Measurements from ENCODE around the gene TMEM184B.

TMEM184B gene

GRCh38 chr22:38296372-38296771 lies 23.6 kb upstream of the TMEM184B start:
- TF ChIP-seq CTCF (conservative IDR thresholded peaks at IDR 0.05; ENCODE audit: low read depth, low read length) = no peak
- DNase-seq (ENCODE audit: low read depth) = no peak
- no peak overlapping the region for H3K4me3 ChIP-seq (ENCODE audit: low read length)

GRCh38 chr22:38295863-38296262 lies 23.1 kb upstream of the TMEM184B start:
- TF ChIP-seq CTCF (conservative IDR thresholded peaks at IDR 0.05; ENCODE audit: low read depth, low read length) = no peak
- DNase-seq (ENCODE audit: low read depth) = no peak
- H3K4me3 ChIP-seq (ENCODE audit: low read length) = no peak overlapping the region

- no peak for DNase-seq (ENCODE audit: low read depth)
- H3K4me3 ChIP-seq (ENCODE audit: low read length) = no peak overlapping the region
- no peak for TF ChIP-seq CTCF (conservative IDR thresholded peaks at IDR 0.05; ENCODE audit: low read depth, low read length)
Observed at GRCh38 chr22:38295339-38295738, 22.5 kb upstream of the TMEM184B start.

GRCh38 chr22:38294193-38294592 lies 21.4 kb upstream of the TMEM184B start:
- H3K4me3 ChIP-seq (ENCODE audit: low read length) = no peak overlapping the region
- no peak for DNase-seq (ENCODE audit: low read depth)
- no peak for TF ChIP-seq CTCF (conservative IDR thresholded peaks at IDR 0.05; ENCODE audit: low read depth, low read length)

- no peak for TF ChIP-seq CTCF (conservative IDR thresholded peaks at IDR 0.05; ENCODE audit: low read depth, low read length)
- no peak overlapping the region for H3K4me3 ChIP-seq (ENCODE audit: low read length)
Observed at GRCh38 chr22:38292694-38293093, 19.9 kb upstream of the TMEM184B start.

GRCh38 chr22:38291201-38291777 lies 18.5 kb upstream of the TMEM184B start:
- H3K4me3 ChIP-seq (ENCODE audit: low read length) = no peak overlapping the region
- no peak for DNase-seq (ENCODE audit: low read depth)
- peak; percentile 25 for TF ChIP-seq CTCF (conservative IDR thresholded peaks at IDR 0.05; ENCODE audit: low read depth, low read length)

More at GRCh38 chr22:38292694-38293093, 19.9 kb upstream of the TMEM184B start:
- DNase-seq (ENCODE audit: low read depth) = peak; percentile 92

GRCh38 chr22:38290347-38290746 lies 17.5 kb upstream of the TMEM184B start:
- DNase-seq (ENCODE audit: low read depth) = no peak
- H3K4me3 ChIP-seq (ENCODE audit: low read length) = no peak overlapping the region
- no peak for TF ChIP-seq CTCF (conservative IDR thresholded peaks at IDR 0.05; ENCODE audit: low read depth, low read length)

Data from retinal pigment epithelial cell (primary cell).